Renal pelvis (tissue), 4 donors: Measurements from ENCODE around the gene KCND1. TPM values are rescaled to one million over a fixed set of nuclear protein-coding genes. Genes with fewer than 3 reads are reported as not detected.

Experiments used
- DNase-seq: peaks from one replicate; pipeline ENCODE4 v3.0.0-alpha.2; 2013
- polyA plus RNA-seq, 3 donors: library from polyadenylated mRNA; unstranded; fragments of 120-200 nt; gene quantifications; one replicate each; pipeline ENCODE4 v1.2.1, GENCODE V29; 2013; ENCODE audit not compliant: insufficient read length in 3 of 3

KCND1 gene
- polyA plus RNA-seq, 3 donors, result 2.9 to 3.9 (median 3.0) TPM

GRCh38 chrX:48914593-48915493 lies 56.8 kb downstream of the KCND1 start:
- DNase-seq, result no peak

GRCh38 chrX:48913605-48914366 lies 57.9 kb downstream of the KCND1 start:
- no peak for DNase-seq

GRCh38 chrX:48911412-48912182 lies 60.0 kb downstream of the KCND1 start, which contains the start of gene SLC35A2:
SLC35A2 (minus strand) TSS chrX:48911646; CDS start chrX:48911636, 10 bp downstream.
- DNase-seq, result peak; percentile 74

Other genes starting within 250 kb of the KCND1 start
- gene GLOD5, start 210.1 kb downstream of the KCND1 start, polyA plus RNA-seq, result 1 to 10 TPM in 2 of 3 donors, under 1 TPM in 1; 0.79 to 1.4 (median 1.2) TPM
- under 1 TPM; 0.44 to 0.87 (median 0.54) TPM for gene GATA1, start 185.3 kb downstream of the KCND1 start, polyA plus RNA-seq
- gene HDAC6, start 169.8 kb downstream of the KCND1 start, polyA plus RNA-seq, result 100 to 1,000 TPM; 165 to 202 (median 198) TPM
- gene ERAS, start 145.3 kb downstream of the KCND1 start, polyA plus RNA-seq, result under 1 TPM in 2 of 3 donors, not detected in 1; 0.13 to 0.24 TPM
- 10 to 100 TPM; 14.1 to 20.0 (median 14.9) TPM for gene PCSK1N, start 136.2 kb downstream of the KCND1 start, polyA plus RNA-seq
- gene TIMM17B, start 74.1 kb downstream of the KCND1 start, polyA plus RNA-seq, result 10 to 100 TPM; 43.6 to 58.7 (median 52.7) TPM
- 10 to 100 TPM; 76.5 to 86.0 (median 84.2) TPM for gene PQBP1, start 73.9 kb downstream of the KCND1 start, polyA plus RNA-seq
- 10 to 100 TPM; 28.7 to 38.8 (median 36.5) TPM for gene SLC35A2, start 60.2 kb downstream of the KCND1 start, polyA plus RNA-seq
- gene PIM2, start 52.8 kb downstream of the KCND1 start, polyA plus RNA-seq, result 1 to 10 TPM; 6.5 to 7.9 (median 6.9) TPM
- gene OTUD5, start 14.2 kb downstream of the KCND1 start, polyA plus RNA-seq, result 10 to 100 TPM; 65.9 to 68.3 (median 66.0) TPM
- gene GRIPAP1, start 30.4 kb upstream of the KCND1 start, polyA plus RNA-seq, result 10 to 100 TPM; 46.7 to 66.3 (median 62.1) TPM
- 10 to 100 TPM; 31.8 to 38.9 (median 37.5) TPM for gene TFE3, start 71.5 kb upstream of the KCND1 start, polyA plus RNA-seq
- 10 to 100 TPM; 11.9 to 16.8 (median 14.7) TPM for gene CCDC120, start 87.2 kb upstream of the KCND1 start, polyA plus RNA-seq
- 10 to 100 TPM; 37.1 to 44.2 (median 39.6) TPM for gene PRAF2, start 102.2 kb upstream of the KCND1 start, polyA plus RNA-seq
- gene WDR45, start 108.0 kb upstream of the KCND1 start, polyA plus RNA-seq, result 10 to 100 TPM; 54.8 to 61.8 (median 60.6) TPM
- 10 to 100 TPM; 24.8 to 26.0 (median 25.9) TPM for gene GPKOW, start 151.9 kb upstream of the KCND1 start, polyA plus RNA-seq
- gene MAGIX, start 190.9 kb upstream of the KCND1 start, polyA plus RNA-seq, result 1 to 10 TPM; 4.6 to 8.8 (median 7.7) TPM
- 10 to 100 TPM; 30.9 to 39.6 (median 34.0) TPM for gene PLP2, start 200.1 kb upstream of the KCND1 start, polyA plus RNA-seq
- gene PRICKLE3, start 214.5 kb upstream of the KCND1 start, polyA plus RNA-seq, result 1 to 10 TPM; 4.2 to 5.7 (median 4.7) TPM
- 1 to 10 TPM; 2.9 to 3.3 (median 2.9) TPM for gene SYP, start 228.3 kb upstream of the KCND1 start, polyA plus RNA-seq